Peyer's patch (tissue), 4 donors: ENCODE measurements around the gene MS4A4E. TPM values are rescaled to one million over a fixed set of nuclear protein-coding genes. Genes with fewer than 3 reads are reported as not detected.

Experiments
- DNase-seq, 3 donors: peaks; one replicate each; pipeline ENCODE4 v3.0.0-alpha.2; 2017 to 2019
- H3K27ac ChIP-seq, 4 donors: fragments of 200-600 bp; sonication (generic); one replicate each; pipeline ENCODE4 v1.5.1; 2016 to 2019
- H3K27me3 ChIP-seq, 2 donors: fragments of 200-600 bp; sonication (generic); one replicate each; pipeline ENCODE4 v1.5.1; 2019
- H3K36me3 ChIP-seq, 3 donors: fragments of 200-600 bp; sonication (generic); one replicate each; pipeline ENCODE4 v1.5.1; 2016 to 2019
- H3K4me1 ChIP-seq, 4 donors: fragments of 200-600 bp; sonication (generic); one replicate each; pipeline ENCODE4 v1.5.1; 2016 to 2019
- H3K4me3 ChIP-seq, 4 donors: fragments of 200-600 bp; sonication (generic); 1 replicate in 3 of 4; 2 replicates in 1 of 4; pipeline ENCODE4 v1.5.1; 2016 to 2019; ENCODE audit warnings: mild to moderate bottlenecking in 1 of 4
- H3K9me3 ChIP-seq, 4 donors: fragments of 200-600 bp; sonication (generic); one replicate each; pipeline ENCODE4 v1.5.1; 2016 to 2019; ENCODE audit warnings: mild to moderate bottlenecking in 1 of 4
- CTCF ChIP-seq, 6 experiments: fragments of 450-650 bp in 4 of 6; fragments of 200-600 bp in 2 of 6; sonication (generic) in 1 of 6; IDR thresholded peaks; one replicate each; pipeline ENCODE4 v1.5.1; 2017 to 2019; ENCODE audit warnings: antibody characterized with exemption in 6 of 6, mild to moderate bottlenecking in 3 of 6, moderate library complexity in 1 of 6
- POLR2A ChIP-seq, 2 donors: fragments of 450-650 bp; IDR thresholded peaks; one replicate each; pipeline ENCODE4 v1.5.1; 2017; ENCODE audit warnings: antibody characterized with exemption in 2 of 2, mild to moderate bottlenecking in 2 of 2, moderate library complexity in 2 of 2
- total RNA-seq, 4 donors: library from RNA; depleted of rRNA; stranded (reverse); fragments of >200 nt; gene quantifications; one replicate each; pipeline ENCODE4 v1.1.0, GENCODE V29; 2016

Gene MS4A4E
- total RNA-seq, 4 donors from 2014 or later = 2.6 to 13.1 (median 9.3) TPM

DNA sequence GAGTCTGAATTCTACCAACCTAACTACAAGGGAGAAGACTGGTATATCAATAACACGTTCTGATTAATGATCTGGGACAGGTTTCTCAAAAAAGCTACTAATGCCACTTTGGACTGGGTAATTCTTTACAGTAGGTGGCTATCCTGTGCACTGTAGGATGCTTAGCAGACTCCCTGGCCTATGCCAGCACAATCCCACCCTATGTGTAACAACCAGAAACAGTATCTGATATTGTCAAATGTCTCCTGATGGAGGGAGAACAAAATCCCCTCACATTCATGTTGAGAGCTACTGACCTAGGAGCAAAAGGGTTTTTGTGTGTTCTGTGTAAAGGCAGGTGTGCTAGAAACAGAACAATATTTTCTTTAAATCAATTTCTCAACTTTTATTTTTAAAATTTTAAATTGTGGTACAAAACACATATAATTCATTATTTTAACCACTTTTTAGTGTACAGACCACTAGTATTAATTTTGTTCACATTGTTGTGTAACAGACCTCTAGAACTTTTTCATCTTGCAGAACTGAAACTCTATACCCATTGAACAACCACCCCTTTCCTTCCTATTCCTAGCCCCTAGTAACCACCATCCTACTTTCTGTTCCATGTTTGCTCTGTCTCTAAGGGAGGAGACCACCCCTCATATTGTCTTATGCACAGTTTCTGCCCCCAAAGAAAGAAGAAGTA lies 58.0 kb downstream of the MS4A4E start:
- Histone ChIP-seq H3K36me3 (no peaks in the 10 kb centered on the region), H3K27ac (peak overlapping the region in 1 of 4 donors; percentile 41), H3K4me1 (no peaks in the 10 kb centered on the region), H3K4me3 (no peak overlapping the region), H3K9me3 (no peaks in the 10 kb centered on the region), H3K27me3 (no peaks in the 10 kb centered on the region)
- no peak for DNase-seq
- no peak for TF ChIP-seq POLR2A (IDR thresholded peaks at IDR 0.05)
- TF ChIP-seq CTCF (IDR thresholded peaks at IDR 0.05) = no peak

- TF ChIP-seq POLR2A (IDR thresholded peaks at IDR 0.05) (no peak), CTCF (IDR thresholded peaks at IDR 0.05) (no peak)
These were observed 59.2 kb downstream of the MS4A4E start for GRCh38 chr11:60183591-60184205.

DNA sequence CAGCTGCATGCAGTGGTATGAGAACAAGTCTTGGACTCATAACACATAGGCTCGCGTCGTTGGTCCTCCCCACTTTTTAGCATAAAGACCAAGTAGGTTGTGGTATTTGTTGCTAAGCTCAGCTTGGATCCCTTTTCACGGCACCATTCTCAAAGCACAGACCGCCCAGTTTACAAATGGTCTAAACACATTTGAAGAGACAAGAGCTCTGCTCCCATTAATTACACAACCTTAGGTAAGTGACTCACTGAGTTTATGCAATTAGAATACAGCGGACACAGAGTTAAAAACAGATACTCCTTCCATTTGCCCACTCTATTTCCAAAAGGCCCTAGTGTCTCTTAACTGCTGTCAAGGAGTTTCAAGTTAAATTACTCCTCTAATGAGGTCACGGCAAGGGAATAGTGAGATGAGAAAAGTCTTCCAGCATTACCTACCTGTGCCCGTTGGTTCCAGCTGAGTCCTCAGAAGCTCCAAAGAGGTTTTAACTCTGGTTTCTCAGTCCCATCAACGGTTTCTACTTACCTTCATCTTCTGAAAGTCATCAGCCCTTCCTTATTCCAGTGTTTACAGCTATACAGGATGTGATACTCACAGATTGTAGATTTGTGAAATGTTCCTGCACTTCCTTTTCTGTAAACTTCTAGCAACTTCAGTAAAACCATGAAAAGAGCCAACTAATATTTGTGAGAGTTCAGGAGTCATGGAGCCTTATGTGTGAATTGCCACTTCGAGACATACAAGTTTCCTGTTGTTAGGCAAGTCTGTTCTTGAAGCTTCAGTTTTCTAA lies 60.2 kb downstream of the MS4A4E start, which contains the start of gene MS4A6A:
Gene MS4A6A (minus strand): TSS at position 543 of the 790 bp plus-strand sequence. CDS start 1,356 bp downstream, outside the sequence.
- no peak for TF ChIP-seq CTCF (IDR thresholded peaks at IDR 0.05)
- no peak for TF ChIP-seq POLR2A (IDR thresholded peaks at IDR 0.05)
- H3K27ac ChIP-seq = peak within 1 kb of the TSS in 3 of 4 donors; percentile 22 to 57 (median 41)
- no peak for DNase-seq

More at GRCh38 chr11:60183591-60184205, 59.2 kb downstream of the MS4A4E start:
- no peaks in the 10 kb centered on the region for H3K36me3 ChIP-seq
- DNase-seq = no peak
- no peaks in the 10 kb centered on the region for H3K9me3 ChIP-seq
- no peaks in the 10 kb centered on the region for H3K4me1 ChIP-seq
- no peak overlapping the region for H3K4me3 ChIP-seq
- peak overlapping the region in 2 of 4 donors; percentile 41 to 47 for H3K27ac ChIP-seq
- no peaks in the 10 kb centered on the region for H3K27me3 ChIP-seq

DNA sequence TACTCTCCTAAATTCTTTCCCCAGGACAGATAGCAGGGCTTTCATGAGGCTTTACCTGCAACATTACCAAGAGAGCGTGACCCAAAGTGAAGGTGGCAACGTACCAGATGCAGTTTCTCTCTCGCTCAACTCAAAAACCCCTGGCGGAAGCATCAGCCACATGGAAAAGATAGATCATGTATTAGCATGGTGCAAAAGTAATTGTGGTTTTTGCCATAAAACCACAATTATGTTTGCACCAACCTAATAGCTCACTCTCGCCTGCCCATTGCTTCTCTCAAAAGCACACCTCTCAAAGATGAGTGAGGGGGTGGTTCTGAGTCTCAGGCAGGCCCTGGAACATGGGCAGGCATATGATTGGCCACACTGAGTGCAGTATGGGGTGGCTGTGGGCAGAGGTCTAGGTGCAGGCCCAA lies 67.1 kb downstream of the MS4A4E start:
- no peak for TF ChIP-seq POLR2A (IDR thresholded peaks at IDR 0.05)
- TF ChIP-seq CTCF (IDR thresholded peaks at IDR 0.05) = no peak
- Histone ChIP-seq H3K27ac (no peak overlapping the region), H3K4me3 (no peak overlapping the region), H3K27me3 (no peaks in the 10 kb centered on the region), H3K4me1 (no peaks in the 10 kb centered on the region), H3K36me3 (no peaks in the 10 kb centered on the region), H3K9me3 (no peaks in the 10 kb centered on the region)
- DNase-seq = no peak

More for the DNA sequence above, 60.2 kb downstream of the MS4A4E start, which contains the start of gene MS4A6A:
- H3K27me3 ChIP-seq = no peaks in the 10 kb centered on the region
- H3K9me3 ChIP-seq = no peaks in the 10 kb centered on the region
- H3K4me3 ChIP-seq = peak within 1 kb of the TSS in 1 of 4 donors; percentile 27
- no peaks in the 10 kb centered on the region for H3K36me3 ChIP-seq
- no peaks in the 10 kb centered on the region for H3K4me1 ChIP-seq

DNA sequence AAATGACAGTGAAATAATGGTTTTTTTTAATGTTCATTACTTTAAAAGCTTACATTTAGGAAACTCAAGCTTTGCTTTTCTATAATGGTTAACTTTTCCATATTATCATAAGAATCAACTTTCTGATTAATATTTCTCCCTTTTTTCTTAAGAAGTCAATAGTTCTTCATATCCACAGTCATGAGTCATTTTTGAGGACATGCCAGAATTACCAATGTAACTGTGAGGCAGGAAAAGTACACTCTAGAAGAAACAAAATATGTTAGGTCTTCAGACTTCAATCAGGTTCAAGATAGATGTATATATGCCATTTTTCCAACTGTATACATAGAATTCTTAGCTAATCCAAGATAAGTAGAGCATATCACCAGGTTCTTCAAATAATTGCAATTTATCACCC lies 70.9 kb downstream of the MS4A4E start:
- no peaks in the 10 kb centered on the region for H3K4me1 ChIP-seq
- peaks cover 0 to 9% (median 0%) of the 10 kb centered on the region in 4 donors for H3K9me3 ChIP-seq
- H3K27ac ChIP-seq = no peak overlapping the region
- no peaks in the 10 kb centered on the region for H3K27me3 ChIP-seq
- H3K36me3 ChIP-seq = no peaks in the 10 kb centered on the region
- TF ChIP-seq POLR2A (IDR thresholded peaks at IDR 0.05) = no peak
- TF ChIP-seq CTCF (IDR thresholded peaks at IDR 0.05) = no peak
- no peak overlapping the region for H3K4me3 ChIP-seq
- no peak for DNase-seq
